Neural progenitor cell (in vitro differentiated cells): ENCODE results near the gene CASP10. TPM values are rescaled to one million over a fixed set of nuclear protein-coding genes. Genes with fewer than 3 reads are reported as not detected.
A peak's percentile ranks its signal among the peaks of the same experiment; 100 is the strongest.

ENCODE experiments used
- DNase-seq: peaks from one replicate; pipeline ENCODE4 v3.0.0-alpha.2; 2016; ENCODE audit warnings: low spot score
- H2AFZ ChIP-seq: fragments of 200-600 bp; sonication (generic); replicated peaks from 2 replicates; pipeline ENCODE4 v1.6.1; 2016; ENCODE audit warnings: antibody characterized with exemption
- H3F3A ChIP-seq: fragments of 200-600 bp; sonication (generic); 2 replicates; pipeline ENCODE4 v1.6.1; 2016; ENCODE audit warnings: antibody characterized with exemption, low read depth
- H3K27ac ChIP-seq: fragments of 200-600 bp; sonication (generic); 2 replicates; pipeline ENCODE4 v1.5.1; 2016; ENCODE audit warnings: mild to moderate bottlenecking
- H3K27me3 ChIP-seq: fragments of 200-600 bp; sonication (generic); 2 replicates; pipeline ENCODE4 v1.6.1; 2016; ENCODE audit warnings: mild to moderate bottlenecking, moderate library complexity
- H3K36me3 ChIP-seq: fragments of 200-600 bp; sonication (generic); 2 replicates; pipeline ENCODE4 v1.5.1; 2016
- H3K4me1 ChIP-seq: fragments of 200-600 bp; sonication (generic); 2 replicates; pipeline ENCODE4 v1.6.1; 2016; ENCODE audit warnings: mixed run types
- H3K4me2 ChIP-seq: fragments of 200-600 bp; sonication (generic); 2 replicates; pipeline ENCODE4 v1.6.1; 2016
- H3K4me3 ChIP-seq: fragments of 200-600 bp; sonication (generic); 2 replicates; pipeline ENCODE4 v1.5.1; 2016
- H3K79me2 ChIP-seq: fragments of 200-600 bp; sonication (generic); 2 replicates; pipeline ENCODE4 v1.6.1; 2016; ENCODE audit warnings: low read depth
- H3K9ac ChIP-seq: fragments of 200-600 bp; sonication (generic); 2 replicates; pipeline ENCODE4 v1.6.1; 2016
- H3K9me3 ChIP-seq: fragments of 200-600 bp; sonication (generic); 2 replicates; pipeline ENCODE4 v1.5.1; 2016; ENCODE audit warnings: low read depth
- H4K20me1 ChIP-seq: fragments of 200-600 bp; sonication (generic); 2 replicates; pipeline ENCODE4 v1.6.1; 2016; ENCODE audit warnings: low read depth
- H3K27ac Mint-ChIP-seq: 3 replicates; pipeline ENCODE4 v1.8.0; 2021; ENCODE audit warnings: mixed read lengths
- H3K27me3 Mint-ChIP-seq: 2 replicates; pipeline ENCODE4 v1.8.0; 2022; ENCODE audit warnings: low read depth, mild to moderate bottlenecking, inconsistent platforms, moderate library complexity, mixed read lengths; ENCODE audit not compliant: insufficient read depth
- H3K36me3 Mint-ChIP-seq: 3 replicates; pipeline ENCODE4 v1.8.0; 2021; ENCODE audit warnings: mixed read lengths
- H3K4me1 Mint-ChIP-seq: 3 replicates; pipeline ENCODE4 v1.8.0; 2021; ENCODE audit warnings: mixed read lengths
- H3K4me3 Mint-ChIP-seq: 3 replicates; pipeline ENCODE4 v1.8.0; 2021; ENCODE audit warnings: mild to moderate bottlenecking, moderate library complexity, mixed read lengths
- H3K9me3 Mint-ChIP-seq: 3 replicates; pipeline ENCODE4 v1.8.0; 2020; ENCODE audit warnings: mixed read lengths
- CTCF ChIP-seq: fragments of 200-600 bp; sonication (generic); IDR thresholded peaks from 2 replicates; pipeline ENCODE4 v1.5.1; 2017; ENCODE audit warnings: antibody characterized with exemption, mild to moderate bottlenecking
- EZH2 ChIP-seq: fragments of 200-600 bp; sonication (generic); IDR thresholded peaks from 2 replicates; pipeline ENCODE4 v1.6.1; 2017; ENCODE audit warnings: antibody characterized with exemption, mild to moderate bottlenecking, moderate library complexity
- EZH2phosphoT487 ChIP-seq: fragments of 200-600 bp; sonication (generic); IDR thresholded peaks from 2 replicates; pipeline ENCODE4 v1.6.1; 2017; ENCODE audit warnings: antibody characterized with exemption
- total RNA-seq: library from RNA; depleted of rRNA; stranded (reverse); fragments of >200 nt; gene quantifications from 2 replicates; pipeline ENCODE4 v1.2.3, GENCODE V29; 2015; ENCODE audit warnings: low replicate concordance

CASP10 gene
- total RNA-seq, 1 donor from 2014 or later, result 2.2 TPM

- Histone ChIP-seq H4K20me1 (no peaks in the 10 kb centered on the region), H3K4me1 (no peaks in the 10 kb centered on the region), H3F3A (no peaks in the 10 kb centered on the region), H3K27me3 (no peaks in the 10 kb centered on the region), H3K27ac (no peak overlapping the region), H3K9me3 (no peaks in the 10 kb centered on the region), H3K4me2 (no peak overlapping the region), H3K9ac (no peak overlapping the region), H2AFZ (no peak overlapping the region), H3K36me3 (no peaks in the 10 kb centered on the region), H3K79me2 (no peaks in the 10 kb centered on the region), H3K4me3 (no peak overlapping the region)
- no peak overlapping the region for H3K4me3 Mint-ChIP-seq
- TF ChIP-seq EZH2phosphoT487, result no peak
- TF ChIP-seq CTCF, result no peak
- TF ChIP-seq EZH2, result no peak
- H3K27me3 Mint-ChIP-seq, result peaks cover 3% of the 10 kb centered on the region
- H3K9me3 Mint-ChIP-seq, result no peaks in the 10 kb centered on the region
- H3K36me3 Mint-ChIP-seq, result no peaks in the 10 kb centered on the region
- no peak overlapping the region for H3K27ac Mint-ChIP-seq
- H3K4me1 Mint-ChIP-seq, result no peaks in the 10 kb centered on the region
- no peak for DNase-seq
Observed at GRCh38 chr2:201250741-201251140, 67.8 kb downstream of the CASP10 start.

DNA sequence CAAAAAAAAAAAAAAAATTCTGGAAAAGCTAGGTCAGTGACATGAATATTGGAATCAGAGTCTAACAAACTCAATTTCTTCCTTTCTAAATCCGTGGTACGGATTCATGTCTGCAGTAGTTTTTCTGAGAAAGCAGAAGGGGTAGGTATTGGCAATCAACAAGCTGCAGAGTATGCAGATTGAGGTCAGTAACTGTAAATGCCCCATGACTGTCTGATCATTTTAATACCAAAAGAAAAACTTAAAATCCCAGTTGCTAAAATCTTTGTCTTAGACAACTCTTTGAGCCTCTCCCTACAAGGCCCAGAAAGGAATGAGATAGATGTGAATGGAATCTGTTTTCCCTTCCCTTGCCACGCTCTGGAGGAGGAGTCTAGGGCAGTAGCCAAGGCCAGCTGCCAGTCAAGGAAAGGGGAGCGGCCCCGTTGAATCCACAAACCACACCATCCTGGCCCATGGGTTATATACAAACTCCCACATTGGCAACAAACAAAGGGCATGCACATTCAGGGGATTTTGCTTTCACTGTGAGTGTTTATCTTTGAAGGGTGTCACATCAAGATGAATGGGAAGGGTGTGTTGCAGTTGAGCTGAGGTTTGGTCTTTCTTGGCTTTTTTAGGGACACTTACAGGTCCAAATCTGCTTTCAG lies 71.3 kb downstream of the CASP10 start:
- H3K9me3 Mint-ChIP-seq, result no peaks in the 10 kb centered on the region
- H3K36me3 Mint-ChIP-seq, result no peaks in the 10 kb centered on the region
- Histone ChIP-seq H3K4me1 (peaks cover 11% of the 10 kb centered on the region), H3K4me3 (no peak overlapping the region), H3K9ac (no peak overlapping the region), H3K36me3 (no peaks in the 10 kb centered on the region), H2AFZ (peak overlapping the region; percentile 73), H3K27ac (no peak overlapping the region), H3K27me3 (no peaks in the 10 kb centered on the region), H3K9me3 (no peaks in the 10 kb centered on the region), H3K4me2 (no peak overlapping the region), H4K20me1 (no peaks in the 10 kb centered on the region), H3K79me2 (no peaks in the 10 kb centered on the region), H3F3A (no peaks in the 10 kb centered on the region)
- H3K27ac Mint-ChIP-seq, result no peak overlapping the region
- H3K27me3 Mint-ChIP-seq, result no peaks in the 10 kb centered on the region
- peaks cover 17% of the 10 kb centered on the region for H3K4me1 Mint-ChIP-seq
- no peak for DNase-seq
- TF ChIP-seq EZH2phosphoT487, result no peak
- TF ChIP-seq EZH2, result no peak
- H3K4me3 Mint-ChIP-seq, result no peak overlapping the region

- H3K27me3 Mint-ChIP-seq, result peaks cover 2% of the 10 kb centered on the region
- Histone ChIP-seq H3K36me3 (no peaks in the 10 kb centered on the region), H3K4me1 (peaks cover 11% of the 10 kb centered on the region), H3K27ac (no peak overlapping the region), H3K4me3 (no peak overlapping the region), H3K4me2 (no peak overlapping the region), H3K79me2 (no peaks in the 10 kb centered on the region), H3K27me3 (no peaks in the 10 kb centered on the region), H4K20me1 (no peaks in the 10 kb centered on the region), H3F3A (no peaks in the 10 kb centered on the region), H3K9me3 (no peaks in the 10 kb centered on the region), H3K9ac (no peak overlapping the region), H2AFZ (no peak overlapping the region)
- no peak overlapping the region for H3K4me3 Mint-ChIP-seq
- DNase-seq, result no peak
- H3K4me1 Mint-ChIP-seq, result peaks cover 19% of the 10 kb centered on the region
- H3K27ac Mint-ChIP-seq, result no peak overlapping the region
- no peaks in the 10 kb centered on the region for H3K9me3 Mint-ChIP-seq
- H3K36me3 Mint-ChIP-seq, result no peaks in the 10 kb centered on the region
- TF ChIP-seq EZH2phosphoT487, result no peak
- TF ChIP-seq EZH2, result no peak
- TF ChIP-seq CTCF, result no peak
Observed at GRCh38 chr2:201255408-201256033, 72.6 kb downstream of the CASP10 start.

DNA sequence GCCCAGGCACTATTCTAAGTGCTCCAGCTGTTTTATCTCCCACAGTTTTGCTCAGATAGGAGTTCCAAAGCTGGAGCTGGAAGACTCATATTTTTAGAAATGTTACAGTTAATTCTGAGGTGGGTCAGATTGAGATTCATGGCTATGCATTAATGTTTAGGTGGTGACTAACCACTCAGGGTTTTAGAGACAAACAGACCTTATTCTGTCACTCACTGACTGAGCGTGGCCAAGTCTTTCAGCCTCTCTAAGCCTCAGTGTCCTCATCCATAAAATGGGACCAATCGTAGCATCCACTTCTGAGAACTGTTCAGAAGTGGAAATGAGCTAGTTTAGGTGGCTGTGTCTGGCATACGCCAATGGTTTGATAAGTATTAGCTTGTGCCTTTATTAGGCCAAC lies 73.1 kb downstream of the CASP10 start:
- Mint-ChIP-seq H3K36me3 (no peaks in the 10 kb centered on the region), H3K4me3 (no peak overlapping the region), H3K4me1 (peaks cover 19% of the 10 kb centered on the region), H3K27me3 (peaks cover 2% of the 10 kb centered on the region), H3K9me3 (no peaks in the 10 kb centered on the region), H3K27ac (no peak overlapping the region)
- Histone ChIP-seq H3K27ac (no peak overlapping the region), H3K27me3 (no peaks in the 10 kb centered on the region), H3K9me3 (no peaks in the 10 kb centered on the region), H3K4me3 (no peak overlapping the region), H3K4me1 (peaks cover 11% of the 10 kb centered on the region), H3K4me2 (no peak overlapping the region), H3F3A (no peaks in the 10 kb centered on the region), H3K9ac (no peak overlapping the region), H3K36me3 (no peaks in the 10 kb centered on the region), H4K20me1 (no peaks in the 10 kb centered on the region), H3K79me2 (no peaks in the 10 kb centered on the region), H2AFZ (no peak overlapping the region)
- TF ChIP-seq EZH2phosphoT487 (no peak), EZH2 (no peak), CTCF (no peak)
- no peak for DNase-seq
